HG02852 (cell line): Measurements from ENCODE around the gene EMP2.
"Not testable (repeated sequence)": the region's sequence is repeated elsewhere in the genome, so short reads cannot be mapped to it uniquely, and the experiment has no call there.

Experiments used
- ATAC-seq: cut with Tn5 transposase; IDR thresholded peaks from one replicate; pipeline ENCODE4 v1.9.1; 2021; ENCODE audit warnings: mild to moderate bottlenecking, moderate library complexity; ENCODE audit not compliant: unreplicated experiment

EMP2 gene, protein sequence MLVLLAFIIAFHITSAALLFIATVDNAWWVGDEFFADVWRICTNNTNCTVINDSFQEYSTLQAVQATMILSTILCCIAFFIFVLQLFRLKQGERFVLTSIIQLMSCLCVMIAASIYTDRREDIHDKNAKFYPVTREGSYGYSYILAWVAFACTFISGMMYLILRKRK

DNA sequence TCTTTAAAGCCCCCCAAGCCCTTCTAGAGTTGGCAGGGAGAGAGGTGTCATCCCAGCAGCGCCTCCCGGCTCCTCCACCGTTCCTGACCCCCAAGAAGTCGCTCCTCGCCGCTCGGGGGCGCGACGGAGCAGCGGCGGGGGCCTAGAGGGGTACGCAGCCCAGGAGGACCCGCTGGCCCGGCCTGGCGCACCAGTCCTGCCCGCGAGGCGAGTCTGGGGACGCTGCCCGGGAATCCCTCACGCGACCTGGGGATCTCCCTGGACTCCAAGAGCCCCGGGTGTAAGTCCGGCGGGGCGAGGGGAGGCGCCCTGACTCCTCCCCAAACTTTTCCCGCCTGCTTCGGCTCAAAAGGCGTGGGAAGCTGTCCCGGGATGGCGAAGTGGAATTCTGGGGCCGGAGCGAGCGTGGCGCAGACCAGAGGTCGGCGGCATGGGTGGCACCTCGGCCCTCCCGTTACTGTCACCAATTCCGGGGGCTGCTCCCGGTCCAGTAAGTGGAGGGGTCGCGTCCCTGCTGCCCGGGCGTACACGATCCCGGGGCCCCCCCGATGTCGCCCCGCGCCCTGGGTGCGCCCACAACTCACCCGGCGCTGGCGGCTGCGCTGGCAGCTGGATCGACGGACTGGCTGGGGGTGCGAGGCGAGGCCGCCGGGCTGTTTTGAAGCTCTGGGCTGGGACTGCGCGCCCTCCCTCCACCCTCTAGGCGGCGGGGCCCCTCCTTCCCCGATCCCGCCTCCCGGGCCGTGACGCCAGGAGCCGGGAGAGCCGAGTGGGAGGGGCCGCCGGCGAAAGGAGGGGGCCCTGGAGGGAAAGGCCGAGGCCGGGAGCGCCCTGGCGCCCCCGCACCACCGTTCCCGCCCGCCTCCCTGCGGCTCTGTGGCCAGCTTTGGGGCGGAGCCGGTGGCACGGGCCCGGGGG lies at the start of gene EMP2:
Gene EMP2, minus strand, starts transcription at position 634 of the 918 bp plus-strand sequence. CDS start 32,981 bp downstream, outside the sequence.
- ATAC-seq, result no peak

DNA sequence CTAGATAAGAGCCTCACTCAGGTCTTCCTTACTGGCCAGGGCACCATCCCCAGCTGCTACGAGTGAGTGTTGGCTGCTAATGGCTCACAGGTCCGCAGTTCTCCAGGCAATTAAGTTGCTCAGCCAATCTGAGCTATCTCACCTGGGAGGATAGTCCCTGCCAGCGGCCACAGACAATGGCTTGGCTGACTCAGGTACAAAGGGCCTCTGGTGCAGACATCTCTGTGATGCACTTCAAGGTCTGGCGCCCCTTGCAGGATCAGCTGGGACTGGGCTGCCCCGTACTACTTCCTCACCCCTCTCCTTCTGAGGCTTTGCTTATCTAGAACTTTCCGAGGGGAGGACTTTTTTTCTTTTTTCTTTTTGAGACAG lies 49.2 kb upstream of the EMP2 start:
- ATAC-seq, result no peak

GRCh38 chr16:10625595-10626357 lies 45.4 kb upstream of the EMP2 start:
- ATAC-seq, result no peak

DNA sequence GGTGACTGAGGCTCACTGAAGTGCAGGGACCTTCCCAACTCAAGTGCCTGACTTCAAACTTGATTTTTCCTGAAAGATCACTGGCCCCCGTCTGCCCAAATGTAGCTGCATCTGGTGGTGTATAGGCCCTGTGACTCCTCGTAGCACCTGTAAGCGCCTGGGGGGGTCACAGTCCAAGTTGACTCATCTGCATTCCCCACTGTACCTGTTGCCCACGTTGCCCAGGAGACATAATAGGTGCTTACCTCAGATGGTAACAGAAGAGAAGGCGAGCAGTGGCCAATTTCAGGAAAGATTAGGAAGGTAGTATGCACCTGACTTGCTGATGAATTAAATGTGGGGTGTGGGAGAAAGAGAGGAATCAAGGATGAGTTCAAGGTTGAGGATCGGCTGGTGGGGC lies 44.1 kb upstream of the EMP2 start:
- ATAC-seq, result no peak

- ATAC-seq, result no peak
Observed at GRCh38 chr16:10623059-10623458, 42.7 kb upstream of the EMP2 start.

DNA sequence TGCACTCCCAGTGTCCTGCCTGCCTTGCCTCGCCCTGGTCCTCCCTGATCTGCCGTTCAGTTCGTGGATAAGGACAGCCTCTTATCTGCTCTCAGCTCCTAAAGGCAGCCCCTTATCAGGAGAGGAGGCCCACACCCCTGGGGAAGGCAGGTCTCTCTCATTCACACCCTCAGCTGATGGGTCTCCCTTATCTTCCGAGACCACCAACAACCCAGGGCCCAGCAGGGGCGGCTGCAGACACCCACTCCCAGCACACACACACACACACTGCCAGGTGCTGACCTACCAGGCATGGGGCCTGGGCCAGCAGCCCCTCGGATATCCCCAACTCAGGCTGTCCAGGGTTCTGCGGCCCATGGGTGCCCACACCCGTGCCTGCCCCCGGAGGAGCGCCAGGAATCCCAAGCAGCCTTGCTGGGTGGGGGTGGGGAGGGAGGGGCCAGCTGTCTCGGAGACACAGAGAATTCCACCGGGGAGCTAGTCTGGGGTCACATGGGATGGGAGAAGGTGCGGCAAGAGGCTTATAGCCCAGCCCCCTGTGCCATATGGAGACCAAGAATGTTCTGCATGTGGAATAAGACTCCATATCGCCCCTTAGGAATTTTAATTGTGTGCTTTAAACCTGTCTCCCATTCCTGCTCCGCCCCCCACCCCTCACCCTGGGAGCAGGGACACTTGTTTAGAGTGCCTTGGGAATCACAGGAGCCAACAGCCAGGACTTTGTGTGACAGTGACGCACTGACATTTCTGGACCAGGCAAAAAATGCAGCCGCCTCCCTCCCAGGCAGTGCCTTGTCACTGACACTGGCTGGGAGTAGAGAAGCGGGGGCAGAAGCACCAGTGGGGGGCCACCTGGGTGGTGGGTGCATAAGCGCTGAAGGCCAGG lies 41.9 kb upstream of the EMP2 start:
- ATAC-seq, result no peak

DNA sequence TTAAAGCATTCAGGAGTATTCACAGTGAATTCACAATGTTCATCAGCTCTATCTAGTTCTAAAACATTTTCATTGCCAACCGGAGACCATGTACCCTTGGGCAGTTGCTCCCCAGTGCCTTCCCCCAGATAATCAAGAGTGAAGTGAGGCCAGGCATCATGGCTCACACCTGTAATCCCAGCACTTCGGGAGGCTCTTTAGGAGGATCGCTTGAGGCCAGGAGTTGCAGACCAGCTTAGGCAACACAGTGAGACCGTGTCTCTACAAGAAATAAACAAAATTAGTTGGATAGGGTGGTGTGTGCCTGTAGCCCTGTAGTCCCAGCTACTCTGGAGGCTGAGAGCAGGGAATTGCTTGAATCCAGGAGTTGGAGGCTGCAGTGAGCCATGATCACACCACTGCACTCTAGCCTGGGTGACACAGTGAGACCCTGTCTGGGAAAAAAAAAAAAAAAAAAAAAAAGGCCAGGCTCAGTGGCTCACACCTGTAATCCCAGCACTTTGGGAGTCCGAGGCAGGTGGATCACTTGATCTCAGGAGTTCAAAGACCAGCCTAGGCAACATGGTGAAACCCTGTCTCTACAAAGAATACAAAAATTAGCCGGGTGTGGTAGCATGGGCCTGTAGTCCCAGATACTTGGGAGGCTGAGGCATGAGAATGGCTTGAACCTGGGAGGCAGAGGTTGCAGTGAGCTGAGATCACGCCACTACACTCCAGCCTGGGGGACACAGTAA lies 41.0 kb upstream of the EMP2 start:
- ATAC-seq, result not testable (repeated sequence)

GRCh38 chr16:10620120-10620519 lies 39.7 kb upstream of the EMP2 start:
- ATAC-seq, result no peak

DNA sequence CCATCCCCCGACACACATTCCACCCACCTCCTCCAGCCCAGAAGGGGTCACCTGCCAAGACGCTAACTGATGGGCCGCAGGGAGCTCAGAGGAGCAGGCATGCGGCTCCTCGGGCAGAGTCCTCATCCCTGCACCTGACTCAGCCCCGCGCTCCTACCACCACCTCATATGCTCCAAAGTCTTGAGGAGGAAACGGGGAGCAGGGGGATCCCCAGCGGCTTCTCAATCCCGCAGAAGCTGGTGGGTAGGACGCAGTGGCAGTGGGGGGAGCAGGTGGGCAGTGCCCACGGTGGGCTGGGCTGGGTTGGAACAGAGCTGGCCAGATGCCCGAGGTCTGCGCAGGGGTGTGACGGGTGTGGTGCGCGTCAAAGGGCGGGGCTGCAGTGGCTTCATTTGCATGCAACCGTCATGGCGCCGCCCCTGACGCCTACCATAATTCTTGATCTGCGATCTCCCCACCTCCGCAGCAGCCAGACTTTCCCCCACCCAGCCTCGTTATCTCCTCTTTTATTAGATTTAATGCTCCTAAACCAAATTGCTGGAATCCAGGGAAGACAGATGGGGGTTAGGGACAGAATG lies 39.0 kb upstream of the EMP2 start:
- ATAC-seq, result no peak

DNA sequence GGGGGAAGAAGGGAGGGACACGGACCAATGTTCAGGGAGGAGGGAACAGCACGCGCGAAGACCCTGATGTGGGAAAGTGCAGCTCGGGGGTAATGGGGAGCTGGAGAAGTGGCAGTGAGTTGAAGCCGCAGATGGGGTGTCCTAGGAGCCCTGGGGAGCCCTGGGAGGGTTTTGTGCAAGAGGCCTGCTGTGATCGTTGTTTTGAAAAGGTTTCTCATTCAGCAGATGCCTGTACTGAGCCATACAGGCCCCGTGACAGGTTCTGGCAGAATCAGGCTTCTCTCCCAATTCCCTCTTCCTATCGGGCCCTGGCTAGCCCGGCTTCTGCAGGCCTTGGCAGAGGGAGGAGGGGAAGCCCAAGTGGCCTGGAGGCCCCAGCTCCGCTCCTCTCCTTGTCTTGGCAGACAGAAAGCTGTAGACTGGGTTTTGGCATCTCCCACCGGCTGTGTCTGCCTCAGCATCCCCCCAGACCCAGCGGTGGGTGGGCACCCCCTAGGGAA lies 38.4 kb upstream of the EMP2 start:
- ATAC-seq, result no peak

GRCh38 chr16:10617662-10618420 lies 37.4 kb upstream of the EMP2 start:
- no peak for ATAC-seq

DNA sequence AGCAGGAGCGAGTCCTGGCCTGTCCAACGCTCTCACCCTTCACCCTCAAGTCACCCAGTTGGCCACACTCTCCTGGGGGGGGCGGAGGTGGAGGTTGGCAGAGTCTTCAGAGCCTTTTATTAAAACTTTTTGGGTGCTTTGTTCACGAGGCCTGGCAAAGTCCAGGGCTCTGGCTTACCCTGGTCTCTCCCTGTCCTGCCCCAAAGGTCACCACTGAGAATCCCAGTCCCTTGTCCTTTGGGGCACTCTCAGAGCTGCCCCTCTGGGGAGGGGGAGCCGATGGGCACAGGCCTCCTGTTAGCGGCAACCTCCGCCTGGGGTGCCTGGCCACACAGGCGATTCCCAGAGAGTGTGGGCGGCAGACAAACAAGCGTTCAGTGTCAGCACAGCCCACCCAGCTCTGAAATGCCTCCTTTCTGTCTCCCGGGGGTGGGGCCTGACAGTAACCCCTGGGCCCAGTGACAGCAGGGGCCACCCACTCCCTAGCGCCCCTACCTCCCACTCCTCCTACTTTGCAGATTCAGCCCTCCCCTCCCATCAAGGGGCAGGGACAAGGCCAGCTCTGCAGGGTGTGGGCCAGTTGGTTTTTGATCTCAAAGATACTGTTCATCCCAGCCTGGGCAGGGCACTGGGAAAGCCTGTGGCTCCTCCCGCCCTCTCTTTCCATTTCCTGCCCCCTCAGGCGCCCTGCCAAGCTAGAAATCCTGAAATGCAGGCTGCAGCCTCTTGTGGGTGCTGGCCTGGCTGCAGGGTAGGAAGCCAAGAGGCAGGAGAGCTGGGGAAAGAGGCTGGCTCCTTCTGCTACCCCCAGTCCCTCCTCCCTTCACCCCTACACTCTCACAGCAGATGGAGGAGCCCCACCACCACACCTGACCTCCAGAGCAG lies 36.6 kb upstream of the EMP2 start:
- no peak for ATAC-seq

DNA sequence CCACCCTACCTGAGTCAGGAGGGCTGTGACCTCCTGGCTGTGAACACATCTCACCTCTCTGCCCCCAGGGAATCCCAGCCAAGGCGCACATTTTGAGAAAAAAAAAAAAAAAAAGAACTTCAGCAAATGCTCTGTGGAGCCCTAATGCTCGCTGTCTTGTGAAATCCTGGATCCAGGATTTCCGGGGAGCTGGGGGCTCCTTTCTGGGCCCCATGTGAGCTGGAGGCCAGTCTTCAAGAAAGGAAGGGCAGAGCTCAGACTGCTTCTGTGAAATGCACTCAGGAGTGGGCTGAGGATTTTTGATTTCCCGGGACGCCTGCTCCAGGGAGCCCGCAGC lies 36.0 kb upstream of the EMP2 start:
- ATAC-seq, result no peak

- ATAC-seq, result no peak
Observed at GRCh38 chr16:10614685-10615084, 34.3 kb upstream of the EMP2 start.

DNA sequence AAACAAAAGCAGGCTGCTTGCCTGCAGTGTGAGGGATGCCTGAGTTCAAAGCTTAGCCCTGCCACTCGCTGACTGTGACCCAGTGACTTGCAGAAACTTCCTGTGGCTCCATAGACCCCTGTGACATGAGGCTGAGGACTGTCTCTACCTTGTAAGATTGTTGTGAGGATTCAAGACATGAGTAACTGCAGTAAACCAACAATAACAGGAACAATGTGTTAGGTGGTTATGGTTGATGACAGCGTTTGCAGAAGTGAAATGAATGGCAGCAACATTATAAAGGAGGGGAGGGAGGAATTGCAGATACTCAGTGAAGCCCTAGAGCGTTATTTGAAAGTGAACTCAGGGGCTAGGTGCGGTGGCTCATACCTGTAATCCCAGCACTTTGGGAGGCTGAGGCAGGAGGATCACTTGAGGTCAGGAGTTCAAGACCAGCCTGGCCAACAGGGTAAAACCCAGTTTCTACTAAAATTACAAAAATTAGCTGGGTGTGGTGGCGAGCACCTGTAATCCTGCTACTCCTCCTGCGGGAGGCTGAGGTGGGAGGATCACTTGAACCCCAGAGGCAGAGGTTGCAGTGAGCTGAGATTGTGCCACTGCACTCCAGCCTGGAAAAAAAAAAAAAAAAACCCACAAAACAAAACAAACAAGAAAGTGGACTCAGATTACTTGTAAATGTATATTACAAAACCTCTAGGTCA lies 33.5 kb upstream of the EMP2 start:
- ATAC-seq, result no peak

DNA sequence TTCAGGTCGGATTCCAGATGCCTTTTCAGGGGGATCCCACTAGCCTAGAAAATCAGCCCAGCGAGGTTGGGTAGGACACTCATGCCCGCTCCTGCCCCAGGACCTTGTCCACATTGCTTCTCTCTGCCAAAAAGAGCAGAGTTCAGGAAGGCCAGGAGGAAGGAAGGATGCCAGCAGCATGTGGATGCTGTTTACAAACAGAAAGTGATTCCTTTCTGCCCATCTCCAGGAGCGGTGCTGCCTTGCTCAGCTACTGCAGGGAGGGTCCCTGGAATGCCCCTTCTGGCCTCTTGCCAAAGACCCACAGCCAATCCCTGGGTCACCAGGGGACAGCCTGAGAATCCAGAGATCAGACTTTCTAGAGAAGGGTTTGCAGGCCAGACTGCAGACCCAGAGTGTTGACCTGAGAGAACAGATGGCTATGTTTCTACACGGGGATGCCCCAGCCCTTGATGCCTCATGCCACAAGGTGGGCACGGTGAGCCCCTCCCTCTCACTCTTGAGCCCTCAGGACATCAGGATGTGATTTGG lies 32.3 kb upstream of the EMP2 start:
- no peak for ATAC-seq

GRCh38 chr16:10611825-10612342 lies 31.5 kb upstream of the EMP2 start:
- ATAC-seq, result no peak
